ENCODE measurements around the gene SCART1.
"Not testable (repeated sequence)": the region's sequence is repeated elsewhere in the genome, so short reads cannot be mapped to it uniquely, and the experiment has no call there.

Gene SCART1

GRCh38 chr10:133453516-133454203 is at the start of gene SCART1:
TSS of gene SCART1 (plus strand) at chr10:133453945. CDS start at chr10:133453998, 53 bp downstream.
- TF ChIP-seq CTCF (IDR thresholded peaks at IDR 0.05; ENCODE audit: extremely low read depth, missing control alignments): no peak
- no peak for DNase-seq (ENCODE audit: low spot score)

- TF ChIP-seq CTCF (IDR thresholded peaks at IDR 0.05; ENCODE audit: extremely low read depth, missing control alignments): no peak
- DNase-seq (ENCODE audit: low spot score): no peak
Measured at GRCh38 chr10:133405272-133405671, 48.5 kb upstream of the SCART1 start.

GRCh38 chr10:133405844-133406527 is 47.8 kb upstream of the SCART1 start:
- no peak for DNase-seq (ENCODE audit: low spot score)
- TF ChIP-seq CTCF (IDR thresholded peaks at IDR 0.05; ENCODE audit: extremely low read depth, missing control alignments): no peak

- no peak for TF ChIP-seq CTCF (IDR thresholded peaks at IDR 0.05; ENCODE audit: extremely low read depth, missing control alignments)
- no peak for DNase-seq (ENCODE audit: low spot score)
Measured at GRCh38 chr10:133411523-133412380, 42.0 kb upstream of the SCART1 start.

GRCh38 chr10:133412381-133412711 is 41.4 kb upstream of the SCART1 start:
- DNase-seq (ENCODE audit: low spot score): no peak
- TF ChIP-seq CTCF (IDR thresholded peaks at IDR 0.05; ENCODE audit: extremely low read depth, missing control alignments): no peak

GRCh38 chr10:133414401-133414800 is 39.3 kb upstream of the SCART1 start:
- not testable (repeated sequence) for DNase-seq (ENCODE audit: low spot score)

GRCh38 chr10:133415752-133416151 is 38.0 kb upstream of the SCART1 start:
- TF ChIP-seq CTCF (IDR thresholded peaks at IDR 0.05; ENCODE audit: extremely low read depth, missing control alignments): no peak
- no peak for DNase-seq (ENCODE audit: low spot score)
